Cardiac septum (tissue), 1 donor: ENCODE results near the gene PSMB8. TPM values are rescaled to one million over a fixed set of nuclear protein-coding genes. Genes with fewer than 3 reads are reported as not detected.
"Not testable (repeated sequence)": the region's sequence is repeated elsewhere in the genome, so short reads cannot be mapped to it uniquely, and the experiment has no call there.

Experiments used
- DNase-seq: peaks from one replicate; pipeline ENCODE4 v3.0.0-alpha.2; 2020; ENCODE audit warnings: low spot score
- intact Hi-C: fragments of 100-400 bp; cut with DNase I; formaldehyde crosslinking; loops from one replicate; pipeline ENCODE4 v1.14.0; 2022
- long read RNA-seq: library from polyadenylated mRNA; unstranded; transcript quantifications from one replicate; pipeline ENCODE4 v2.0.0, GENCODE V29; 2021
- total RNA-seq: library from RNA; stranded (reverse); fragmentation: NEBNext Ultra II Directional; extraction: Animal tissue kit (Norgen Biotek cat#: 25700); gene quantifications from one replicate; pipeline ENCODE4 v1.2.1, GENCODE V29; 2021
- donor health status: DM: no; HTN: no; CAD: no.

PSMB8 gene
- total RNA-seq, result 11.7 TPM
- long read RNA-seq, transcript PSMB8-202 (6 exons, 1,124 nt), result major isoform, 19 of 22 reads
- long read RNA-seq, partial matches to known transcripts, result 0 of 22 reads
- long read RNA-seq, other reads (novel, unspliced or antisense), result 3 of 22 reads

GRCh38 chr6:32843979-32844838, at the start of gene PSMB8:
PSMB8 (minus strand) TSS chr6:32844047; CDS start chr6:32843996, 51 bp downstream.
- intact Hi-C loops, result loop anchor here (1.0 kb wide), 1 partner anchor 9 kb away; the partner anchor contains the start of gene TAP1
- peak; percentile 98 for DNase-seq

GRCh38 chr6:32890831-32891230, 47.0 kb upstream of the PSMB8 start:
- DNase-seq, result no peak
- intact Hi-C loops, result no loop called here

- intact Hi-C loops, result loop anchor here (5.0 kb wide), 2 partner anchors 43 to 78 kb away; partner anchors contain the start of gene BRD2
Observed at GRCh38 chr6:32889533-32889932, 45.7 kb upstream of the PSMB8 start.

GRCh38 chr6:32888576-32888975, 44.7 kb upstream of the PSMB8 start:
- DNase-seq, result no peak
- intact Hi-C loops, result loop anchor here (5.0 kb wide), 2 partner anchors 44 to 79 kb away; partner anchors contain the start of gene BRD2

More at GRCh38 chr6:32889533-32889932, 45.7 kb upstream of the PSMB8 start:
- DNase-seq, result no peak

- intact Hi-C loops, result loop anchor here (2.0 to 5.0 kb wide), 3 partner anchors 45 to 99 kb away; partner anchors contain the start of gene BRD2
- DNase-seq, result no peak
Observed at GRCh38 chr6:32887616-32888015, 43.8 kb upstream of the PSMB8 start.

GRCh38 chr6:32886681-32887383, 43.0 kb upstream of the PSMB8 start:
- DNase-seq, result no peak
- intact Hi-C loops, result loop anchor here (2.0 to 5.0 kb wide), 3 partner anchors 45 to 100 kb away; partner anchors contain the start of gene BRD2

GRCh38 chr6:32885698-32886286, 41.9 kb upstream of the PSMB8 start:
- intact Hi-C loops, result loop anchor here (2.0 to 5.0 kb wide), 3 partner anchors 47 to 101 kb away; partner anchors contain the start of gene BRD2
- no peak for DNase-seq

- DNase-seq, result no peak
- intact Hi-C loops, result no loop called here
Observed at GRCh38 chr6:32883789-32884188, 39.9 kb upstream of the PSMB8 start.

- no peak for DNase-seq
- intact Hi-C loops, result no loop called here
Observed at GRCh38 chr6:32882879-32883250, 39.0 kb upstream of the PSMB8 start.

- intact Hi-C loops, DNase-seq: not testable (repeated sequence)
Observed at GRCh38 chr6:32880962-32881361, 37.1 kb upstream of the PSMB8 start.

- intact Hi-C loops, result no loop called here
- no peak for DNase-seq
Observed at GRCh38 chr6:32879691-32880090, 35.8 kb upstream of the PSMB8 start.

GRCh38 chr6:32876603-32877002, 32.8 kb upstream of the PSMB8 start:
- intact Hi-C loops, result no loop called here
- no peak for DNase-seq

GRCh38 chr6:32873947-32874346, 30.1 kb upstream of the PSMB8 start:
- intact Hi-C loops, result not testable (repeated sequence)

GRCh38 chr6:32868257-32868788, 24.5 kb upstream of the PSMB8 start:
- DNase-seq, result no peak
- intact Hi-C loops, result loop anchor here (1.0 to 5.0 kb wide), 2 partner anchors 30 to 456 kb away; partner anchors contain the start of gene TAP2

More at GRCh38 chr6:32873947-32874346, 30.1 kb upstream of the PSMB8 start:
- not testable (repeated sequence) for DNase-seq

GRCh38 chr6:32867554-32868256, 23.9 kb upstream of the PSMB8 start:
- intact Hi-C loops, result loop anchor here (1.0 to 5.0 kb wide), 2 partner anchors 29 to 455 kb away; partner anchors contain the start of gene TAP2
- DNase-seq, result no peak

- no peak for DNase-seq
- intact Hi-C loops, result loop anchor here (5.0 kb wide), 1 partner anchor 455 kb away; no protein-coding TSS in a partner anchor
Observed at GRCh38 chr6:32867022-32867477, 23.2 kb upstream of the PSMB8 start.

- intact Hi-C loops, result loop anchor here (5.0 kb wide), 1 partner anchor 454 kb away; no protein-coding TSS in a partner anchor
Observed at GRCh38 chr6:32865724-32866443, 22.0 kb upstream of the PSMB8 start.

GRCh38 chr6:32862725-32863124, 18.9 kb upstream of the PSMB8 start:
- intact Hi-C loops, result no loop called here
- no peak for DNase-seq

More at GRCh38 chr6:32865724-32866443, 22.0 kb upstream of the PSMB8 start:
- DNase-seq, result no peak
